ENCODE measurements around the gene CERS6.
A peak's percentile ranks its signal among the peaks of the same experiment; 100 is the strongest.
"Not testable (repeated sequence)": the region's sequence is repeated elsewhere in the genome, so short reads cannot be mapped to it uniquely, and the experiment has no call there.

The CERS6 gene

GRCh38 chr2:168455645-168456520, at the start of gene CERS6:
Gene CERS6 (plus strand): TSS chr2:168456272. CDS start chr2:168456449, 177 bp downstream.
- peak within 1 kb of the TSS; percentile 96 for H3K4me3 ChIP-seq (ENCODE audit: low read depth, low read length)
- peak; percentile 61 for DNase-seq (ENCODE audit: low read depth, low spot score)
- POLR2A ChIA-PET: no interaction called here
- CTCF ChIA-PET: interaction anchor here (1.6 kb wide), 1 partner anchor 230 kb away, joined by 3 read pairs; no protein-coding TSS in a partner anchor
- no peak for TF ChIP-seq CTCF (IDR thresholded peaks at IDR 0.05; ENCODE audit: insufficient read depth, low read length, missing control alignments)

- DNase-seq (ENCODE audit: low read depth, low spot score); H3K4me3 ChIP-seq (ENCODE audit: low read depth, low read length); POLR2A ChIA-PET; CTCF ChIA-PET: not testable (repeated sequence)
Measured at GRCh38 chr2:168412301-168412700, 43.8 kb upstream of the CERS6 start.

- POLR2A ChIA-PET, CTCF ChIA-PET: not testable (repeated sequence)
Measured at GRCh38 chr2:168413101-168413500, 43.0 kb upstream of the CERS6 start.

GRCh38 chr2:168416555-168416954, 39.5 kb upstream of the CERS6 start:
- DNase-seq (ENCODE audit: low read depth, low spot score): no peak
- ChIA-PET POLR2A (no interaction called here), CTCF (no interaction called here)
- no peak for TF ChIP-seq CTCF (IDR thresholded peaks at IDR 0.05; ENCODE audit: insufficient read depth, low read length, missing control alignments)
- H3K4me3 ChIP-seq (ENCODE audit: low read depth, low read length): no peak overlapping the region

More at GRCh38 chr2:168413101-168413500, 43.0 kb upstream of the CERS6 start:
- H3K4me3 ChIP-seq (ENCODE audit: low read depth, low read length); DNase-seq (ENCODE audit: low read depth, low spot score): not testable (repeated sequence)

GRCh38 chr2:168422584-168422983, 33.5 kb upstream of the CERS6 start:
- no peak for DNase-seq (ENCODE audit: low read depth, low spot score)
- CTCF ChIA-PET: no interaction called here
- POLR2A ChIA-PET: no interaction called here
- no peak for TF ChIP-seq CTCF (IDR thresholded peaks at IDR 0.05; ENCODE audit: insufficient read depth, low read length, missing control alignments)
- no peak overlapping the region for H3K4me3 ChIP-seq (ENCODE audit: low read depth, low read length)

- TF ChIP-seq CTCF (IDR thresholded peaks at IDR 0.05; ENCODE audit: insufficient read depth, low read length, missing control alignments): no peak
- ChIA-PET CTCF (no interaction called here), POLR2A (no interaction called here)
- DNase-seq (ENCODE audit: low read depth, low spot score): no peak
- no peak overlapping the region for H3K4me3 ChIP-seq (ENCODE audit: low read depth, low read length)
Measured at GRCh38 chr2:168424112-168424951, 31.7 kb upstream of the CERS6 start.

GRCh38 chr2:168424971-168425370, 31.1 kb upstream of the CERS6 start:
- no peak for TF ChIP-seq CTCF (IDR thresholded peaks at IDR 0.05; ENCODE audit: insufficient read depth, low read length, missing control alignments)
- no peak for DNase-seq (ENCODE audit: low read depth, low spot score)
- ChIA-PET POLR2A (no interaction called here), CTCF (no interaction called here)
- no peak overlapping the region for H3K4me3 ChIP-seq (ENCODE audit: low read depth, low read length)
